B cell (primary cell): ENCODE measurements around the gene MPV17L. TPM values are rescaled to one million over a fixed set of nuclear protein-coding genes. Genes with fewer than 3 reads are reported as not detected.
"Not testable (repeated sequence)": the region's sequence is repeated elsewhere in the genome, so short reads cannot be mapped to it uniquely, and the experiment has no call there.

Source experiments
- ATAC-seq: fragments of 200-7000 bp; cut with Tn5 transposase; one replicate; pipeline ENCODE4 v1.10.0; 2021; ENCODE audit warnings: low read depth, mild to moderate bottlenecking, moderate number of reproducible peaks, moderate library complexity
- CTCF ChIA-PET: fragments of 350-600 bp; sonication (Branson Sonifier 250); formaldehyde crosslinking; loops from one replicate; lab custom pipeline; 2021; ENCODE audit warnings: antibody characterized with exemption, inconsistent platforms; lab: Charles Lee
- POLR2A ChIA-PET: fragments of 350-600 bp; sonication (Branson Sonifier 250); formaldehyde crosslinking; loops from one replicate; lab custom pipeline; 2021; ENCODE audit warnings: antibody characterized with exemption; lab: Charles Lee
- DNase-seq: peaks from one replicate; pipeline ENCODE4 v3.0.0; 2013
- H2AFZ ChIP-seq: 2 replicates; pipeline ENCODE4 v1.6.1; 2012; ENCODE audit warnings: mild to moderate bottlenecking, low read depth, low read length; ENCODE audit not compliant: insufficient read depth, poor library complexity, severe bottlenecking
- H3K27ac ChIP-seq, 2 donors: 1 replicate in 1 of 2; 2 replicates in 1 of 2; pipeline ENCODE4 v1.5.1; 2012 to 2013; ENCODE audit warnings: low read length in 2 of 2, mild to moderate bottlenecking in 2 of 2, moderate library complexity in 1 of 2
- H3K27me3 ChIP-seq, 4 experiments: fragments of 200-600 bp in 1 of 4; sonication (generic) in 1 of 4; replicated peaks in 1 of 4; 1 replicate in 2 of 4; 2 replicates in 2 of 4; pipeline versions ENCODE4 v1.6.1 to v1.7.0; 2013 to 2016; ENCODE audit warnings: low read length in 3 of 4, mild to moderate bottlenecking in 2 of 4, mixed read lengths in 1 of 4, moderate library complexity in 1 of 4; ENCODE audit not compliant: insufficient read depth in 4 of 4, control insufficient read depth in 3 of 4; ENCODE audit errors: control extremely low read depth in 1 of 4
- H3K36me3 ChIP-seq, 2 experiments: replicated peaks in 1 of 2; 1 replicate in 1 of 2; 2 replicates in 1 of 2; pipeline versions ENCODE4 v1.6.1 to v1.7.1; 2013; ENCODE audit warnings: low read length in 1 of 2; ENCODE audit not compliant: insufficient read depth in 2 of 2, control insufficient read depth in 1 of 2; ENCODE audit errors: control extremely low read depth in 1 of 2, extremely low read depth in 1 of 2
- H3K4me1 ChIP-seq, 2 donors: fragments of 200-600 bp in 1 of 2; sonication (generic) in 1 of 2; 1 replicate in 1 of 2; 2 replicates in 1 of 2; pipeline versions ENCODE4 v1.5.1 to v1.6.1; 2013 to 2017; ENCODE audit warnings: low read length in 2 of 2; ENCODE audit not compliant: control insufficient read depth in 2 of 2, insufficient read depth in 2 of 2
- H3K4me2 ChIP-seq: replicated peaks from 2 replicates; pipeline ENCODE3; 2012; ENCODE audit warnings: mild to moderate bottlenecking, low read depth, low read length; ENCODE audit not compliant: poor library complexity, severe bottlenecking
- H3K4me3 ChIP-seq, 5 experiments: fragments of 200-600 bp in 1 of 5; sonication (generic) in 1 of 5; 1 replicate in 3 of 5; 2 replicates in 2 of 5; pipeline versions ENCODE4 v1.5.1 to v1.7.0; 2011 to 2016; ENCODE audit warnings: low read length in 4 of 5, mild to moderate bottlenecking in 4 of 5, low read depth in 2 of 5, control low read depth in 1 of 5, moderate library complexity in 1 of 5; ENCODE audit not compliant: insufficient read depth in 1 of 5; ENCODE audit errors: control extremely low read depth in 1 of 5, extremely low read depth in 1 of 5
- H3K79me2 ChIP-seq: fragments of 200-600 bp; sonication (generic); one replicate; pipeline ENCODE4 v1.6.0; 2016; ENCODE audit warnings: low read length; ENCODE audit not compliant: control insufficient read depth, insufficient read depth
- H3K9ac ChIP-seq: fragments of 200-600 bp; sonication (generic); 2 replicates; pipeline ENCODE4 v1.6.1; 2017; ENCODE audit warnings: mild to moderate bottlenecking, low read length, moderate library complexity
- H3K9me3 ChIP-seq, 3 donors: one replicate each; pipeline versions ENCODE4 v1.6.1 to v1.7.1; 2013; ENCODE audit warnings: low read length in 2 of 3; ENCODE audit not compliant: control insufficient read depth in 2 of 3, insufficient read depth in 1 of 3; ENCODE audit errors: control extremely low read depth in 1 of 3
- H4K20me1 ChIP-seq: 2 replicates; pipeline ENCODE4 v1.6.0; 2012; ENCODE audit warnings: mild to moderate bottlenecking, low read length; ENCODE audit not compliant: insufficient read depth, control insufficient read depth, poor library complexity, severe bottlenecking
- H3K27ac Mint-ChIP-seq: one replicate; pipeline ENCODE4 v1.8.0; 2021; ENCODE audit warnings: mixed read lengths
- H3K27me3 Mint-ChIP-seq: one replicate; pipeline ENCODE4 v1.8.0; 2021; ENCODE audit warnings: mixed read lengths
- H3K4me1 Mint-ChIP-seq: one replicate; pipeline ENCODE4 v1.8.0; 2021; ENCODE audit warnings: mixed read lengths
- H3K4me3 Mint-ChIP-seq: one replicate; pipeline ENCODE4 v1.8.0; 2021; ENCODE audit warnings: mixed read lengths
- H3K9me3 Mint-ChIP-seq: one replicate; pipeline ENCODE4 v1.8.0; 2022; ENCODE audit warnings: mixed read lengths; ENCODE audit not compliant: insufficient read depth
- EZH2 ChIP-seq: IDR thresholded peaks from 2 replicates; pipeline ENCODE4 v1.6.1; 2012; ENCODE audit warnings: borderline replicate concordance, low read depth, mild to moderate bottlenecking, moderate library complexity, low read length; ENCODE audit not compliant: insufficient read depth, poor library complexity, severe bottlenecking
- WGBS: methylation state at CpG from one replicate; pipeline ENCODE4 v1.1.5; 2013; ENCODE audit warnings: missing lambda C conversion rate; ENCODE audit not compliant: insufficient coverage; 5-methylcytosine and 5-hydroxymethylcytosine counted together
- intact Hi-C: fragments of 100-400 bp; cut with micrococcal nuclease; formaldehyde crosslinking; loops from one replicate; pipeline ENCODE4 v1.10.0; 2022
- polyA plus RNA-seq: library from polyadenylated mRNA; depleted of rRNA; stranded (reverse); fragments of >200 nt; gene quantifications from 2 replicates; pipeline ENCODE4 v1.2.3, GENCODE V29; 2012
- total RNA-seq, 2 donors: library from RNA; stranded (reverse); fragments of 120-200 nt in 1 of 2; gene quantifications; 1 replicate in 1 of 2; 2 replicates in 1 of 2; pipeline versions ENCODE4 v1.2.3 to v1.2.4, GENCODE V29; 2013 to 2022
- TF ChIP-seq, protein P1 (sequence below): fragments of 200-600 bp; IDR thresholded peaks from one replicate; pipeline ENCODE4 v1.8.0; 2022; ENCODE audit warnings: antibody characterized with exemption, mild to moderate bottlenecking

Gene MPV17L
- total and polyA plus RNA-seq, 2 donors (not counting 1 experiment from before 2014, with no cell fraction given): 0.06 to 0.27 TPM

GRCh38 chr16:15418206-15418605 lies 22.7 kb downstream of the MPV17L start:
- intact Hi-C loops: no loop called here
- Mint-ChIP-seq H3K27me3 (peaks cover 8% of the 10 kb centered on the region), H3K9me3 (no peaks in the 10 kb centered on the region), H3K4me1 (no peaks in the 10 kb centered on the region), H3K27ac (no peak overlapping the region), H3K4me3 (no peak overlapping the region)
- TF ChIP-seq EZH2: no peak
- TF ChIP-seq, protein P1, sequence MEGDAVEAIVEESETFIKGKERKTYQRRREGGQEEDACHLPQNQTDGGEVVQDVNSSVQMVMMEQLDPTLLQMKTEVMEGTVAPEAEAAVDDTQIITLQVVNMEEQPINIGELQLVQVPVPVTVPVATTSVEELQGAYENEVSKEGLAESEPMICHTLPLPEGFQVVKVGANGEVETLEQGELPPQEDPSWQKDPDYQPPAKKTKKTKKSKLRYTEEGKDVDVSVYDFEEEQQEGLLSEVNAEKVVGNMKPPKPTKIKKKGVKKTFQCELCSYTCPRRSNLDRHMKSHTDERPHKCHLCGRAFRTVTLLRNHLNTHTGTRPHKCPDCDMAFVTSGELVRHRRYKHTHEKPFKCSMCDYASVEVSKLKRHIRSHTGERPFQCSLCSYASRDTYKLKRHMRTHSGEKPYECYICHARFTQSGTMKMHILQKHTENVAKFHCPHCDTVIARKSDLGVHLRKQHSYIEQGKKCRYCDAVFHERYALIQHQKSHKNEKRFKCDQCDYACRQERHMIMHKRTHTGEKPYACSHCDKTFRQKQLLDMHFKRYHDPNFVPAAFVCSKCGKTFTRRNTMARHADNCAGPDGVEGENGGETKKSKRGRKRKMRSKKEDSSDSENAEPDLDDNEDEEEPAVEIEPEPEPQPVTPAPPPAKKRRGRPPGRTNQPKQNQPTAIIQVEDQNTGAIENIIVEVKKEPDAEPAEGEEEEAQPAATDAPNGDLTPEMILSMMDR: no peak
- ATAC-seq: no peak
- Histone ChIP-seq H4K20me1 (no peaks in the 10 kb centered on the region), H3K9ac (no peak overlapping the region), H3K27ac (no peak overlapping the region), H3K4me1 (no peaks in the 10 kb centered on the region), H2AFZ (no peak overlapping the region), H3K4me3 (no peak overlapping the region), H3K4me2 (no peak overlapping the region), H3K79me2 (no peaks in the 10 kb centered on the region), H3K9me3 (no peaks in the 10 kb centered on the region), H3K27me3 (no peaks in the 10 kb centered on the region), H3K36me3 (no peaks in the 10 kb centered on the region)
- POLR2A ChIA-PET: no interaction called here
- DNase-seq: no peak
- 85% methylated on average over 2 of the region's 3 CpGs for WGBS
- CTCF ChIA-PET: interaction anchor here (0.9 kb wide), 1 partner anchor 12 kb away, joined by 3 read pairs; no protein-coding TSS in a partner anchor

GRCh38 chr16:15421696-15422095 lies 26.1 kb downstream of the MPV17L start:
- H2AFZ ChIP-seq, H4K20me1 ChIP-seq, H3K4me3 Mint-ChIP-seq, H3K79me2 ChIP-seq, DNase-seq, ATAC-seq, H3K9ac ChIP-seq, H3K27ac ChIP-seq, H3K36me3 ChIP-seq, H3K9me3 Mint-ChIP-seq, CTCF ChIA-PET, H3K9me3 ChIP-seq, intact Hi-C loops, H3K27me3 ChIP-seq, H3K4me1 ChIP-seq, H3K27ac Mint-ChIP-seq, H3K4me1 Mint-ChIP-seq, H3K4me2 ChIP-seq, H3K4me3 ChIP-seq: not testable (repeated sequence)
- POLR2A ChIA-PET: interaction anchor here (0.6 kb wide), 1 partner anchor 585 kb away, joined by 8 read pairs; no protein-coding TSS in a partner anchor
- H3K27me3 Mint-ChIP-seq: peaks cover 17% of the 10 kb centered on the region
- WGBS: 80% methylated on average over 3 of the region's 5 CpGs
